ENCODE results near the gene RAB21. TPM values are rescaled to one million over a fixed set of nuclear protein-coding genes. Genes with fewer than 3 reads are reported as not detected.
A peak's percentile ranks its signal among the peaks of the same experiment; 100 is the strongest.

RAB21 gene, protein sequence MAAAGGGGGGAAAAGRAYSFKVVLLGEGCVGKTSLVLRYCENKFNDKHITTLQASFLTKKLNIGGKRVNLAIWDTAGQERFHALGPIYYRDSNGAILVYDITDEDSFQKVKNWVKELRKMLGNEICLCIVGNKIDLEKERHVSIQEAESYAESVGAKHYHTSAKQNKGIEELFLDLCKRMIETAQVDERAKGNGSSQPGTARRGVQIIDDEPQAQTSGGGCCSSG
- total RNA-seq, result 10 to 100 TPM; 73.6 to 77.2 TPM
- polyA plus RNA-seq, result 10 to 100 TPM; 38.3 to 46.0 TPM

DNA sequence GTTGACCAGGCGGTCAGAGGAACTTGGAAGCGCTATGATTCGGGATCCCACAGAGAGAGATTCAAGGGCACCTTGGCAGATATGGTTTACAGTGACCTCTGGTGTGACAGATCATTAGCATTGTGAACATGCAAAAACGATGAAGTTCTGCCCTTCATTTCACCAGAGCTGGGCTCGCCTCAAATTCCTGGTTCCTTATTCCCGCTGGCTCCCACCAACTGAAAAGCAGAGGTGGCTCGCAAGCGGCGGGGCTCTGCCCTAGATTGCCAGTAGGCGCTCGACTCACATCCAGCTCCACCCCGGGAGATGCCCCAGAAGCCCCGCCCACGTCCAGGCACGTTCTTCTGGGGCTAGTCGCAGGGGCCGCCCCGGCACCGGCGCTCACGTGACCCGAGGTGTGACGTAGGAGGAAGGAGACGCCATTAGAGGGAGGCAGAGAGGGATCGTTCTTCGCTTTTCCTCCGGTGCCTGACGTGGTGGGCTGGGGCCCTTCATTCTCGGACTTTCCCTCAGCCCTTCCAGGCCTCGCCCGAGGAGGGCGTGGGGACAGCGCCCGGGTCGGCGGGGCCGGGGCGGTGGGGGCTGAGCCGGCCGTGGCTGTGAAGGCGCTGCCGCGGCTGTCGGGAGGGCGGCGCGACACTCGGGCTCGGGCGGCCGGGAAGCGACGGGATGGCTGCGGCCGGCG, at the start of gene RAB21:
TSS of gene RAB21 (plus strand) at position 403 of the 685 bp plus-strand sequence. CDS start at position 670, 267 bp downstream.
- DNase-seq, result peak; percentile 97 to 99 (median 98)
- Histone ChIP-seq H3K4me1 (ENCODE audit: insufficient read depth, low read length) (peaks cover 36% of the 10 kb centered on the region), H3K27ac (ENCODE audit: low read depth, low read length) (peak within 1 kb of the TSS; percentile 86), H3K9me3 (ENCODE audit: control insufficient read depth in 1 of 2, low read length in 2 of 2) (peaks cover 0 to 8% of the 10 kb centered on the region in 2 donors), H3K36me3 (ENCODE audit: insufficient read depth, low read length) (peaks cover 14% of the 10 kb centered on the region), H3K4me3 (ENCODE audit: low read length in 2 of 2) (peak within 1 kb of the TSS; percentile 66 to 82), H3K27me3 (ENCODE audit: insufficient read depth, low read length) (peaks cover 3% of the 10 kb centered on the region)
- Mint-ChIP-seq H3K4me1 (peaks cover 24 to 51% (median 39%) of the 10 kb centered on the region in 4 donors), H3K27ac (peak within 1 kb of the TSS; percentile 97 to 99 (median 97)), H3K4me3 (peak within 1 kb of the TSS; percentile 93 to 97 (median 95)), H3K9me3 (peaks cover 0 to 17% (median 11%) of the 10 kb centered on the region in 8 donors), H3K27me3 (peaks cover 3 to 17% of the 10 kb centered on the region in 2 donors), H3K36me3 (peaks cover 27 to 45% of the 10 kb centered on the region in 2 donors)
- CTCF ChIA-PET (ENCODE audit: partially characterized antibody), result interaction anchor here (0.6 to 2.2 kb wide), 11 partner anchors 9 to 339 kb away, joined by 3 to 9 read pairs (median 5); partner anchors contain the start of genes THAP2, TMEM19 and ZFC3H1
- POLR2A ChIA-PET (ENCODE audit: partially characterized antibody), result interaction anchor here (0.6 to 3.1 kb wide), 11 partner anchors 8 to 1511 kb away, joined by 3 to 43 read pairs (median 3); partner anchors contain the start of genes CNOT2, TBC1D15, THAP2 and TMEM19
- intact Hi-C loops (cut with micrococcal nuclease), result loop anchor here (1.0 to 5.0 kb wide), 5 partner anchors 68 to 1512 kb away; partner anchors contain the start of genes CNOT2, KCNMB4, TBC1D15 and TMEM19

DNA sequence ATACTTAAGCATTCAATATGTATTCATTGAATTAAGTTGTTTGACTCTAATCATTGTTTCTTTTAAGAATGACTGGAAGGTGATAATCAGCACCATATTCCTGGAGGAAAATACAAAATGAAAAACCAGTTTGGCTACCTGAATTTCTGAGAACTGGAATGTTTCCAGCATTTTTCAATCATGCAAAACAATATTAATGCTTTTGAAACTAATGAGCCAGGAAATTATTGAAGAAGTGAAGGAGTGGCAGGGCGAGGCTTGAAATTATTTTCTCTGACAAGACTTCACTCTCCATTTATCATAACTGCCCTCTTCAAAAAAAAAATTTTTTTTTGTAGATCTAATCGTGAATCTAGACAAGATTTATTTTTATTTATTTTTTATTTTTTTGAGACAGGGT, 49.7 kb upstream of the RAB21 start:
- Histone ChIP-seq H3K36me3 (ENCODE audit: insufficient read depth, low read length) (no peaks in the 10 kb centered on the region), H3K4me3 (ENCODE audit: low read length in 2 of 2) (no peak overlapping the region), H3K27ac (ENCODE audit: low read depth, low read length) (no peak overlapping the region), H3K4me1 (ENCODE audit: insufficient read depth, low read length) (no peaks in the 10 kb centered on the region), H3K27me3 (ENCODE audit: insufficient read depth, low read length) (no peaks in the 10 kb centered on the region), H3K9me3 (ENCODE audit: control insufficient read depth in 1 of 2, low read length in 2 of 2) (no peaks in the 10 kb centered on the region)
- Mint-ChIP-seq H3K4me3 (no peak overlapping the region), H3K27me3 (no peaks in the 10 kb centered on the region), H3K27ac (no peak overlapping the region), H3K4me1 (peaks cover 4 to 11% (median 8%) of the 10 kb centered on the region in 4 donors), H3K36me3 (peaks cover 26 to 42% of the 10 kb centered on the region in 2 donors), H3K9me3 (peaks cover 0 to 6% (median under 1%) of the 10 kb centered on the region in 8 donors)
- POLR2A ChIA-PET (ENCODE audit: partially characterized antibody), result no interaction called here
- DNase-seq, result no peak
- CTCF ChIA-PET (ENCODE audit: partially characterized antibody), result interaction anchor here (1.0 kb wide), 1 partner anchor 12 kb away, joined by 3 read pairs; no protein-coding TSS in a partner anchor
- intact Hi-C loops (cut with micrococcal nuclease), result no loop called here

DNA sequence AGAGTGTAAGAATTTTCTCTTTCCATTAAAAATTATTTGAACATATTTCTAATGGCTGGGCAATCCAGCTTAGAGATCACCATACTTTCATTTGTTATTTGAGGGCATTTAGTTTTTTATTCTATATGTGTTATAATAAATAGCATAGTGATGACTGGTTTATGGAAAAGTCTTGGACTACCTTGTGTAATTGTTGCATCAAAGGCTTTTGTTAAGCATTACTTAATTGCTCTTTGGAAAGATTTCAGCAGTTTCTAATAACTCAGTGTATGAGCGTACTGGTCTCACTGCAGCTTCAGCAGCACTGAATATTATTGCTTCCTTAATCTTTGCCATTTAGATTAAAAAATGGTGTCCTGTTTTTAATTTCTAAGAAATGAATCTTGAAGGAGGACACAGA, 46.0 kb upstream of the RAB21 start:
- peaks cover 0 to 8% of the 10 kb centered on the region in 2 donors for H3K9me3 ChIP-seq (ENCODE audit: control insufficient read depth in 1 of 2, low read length in 2 of 2)
- H3K4me1 ChIP-seq (ENCODE audit: insufficient read depth, low read length), result no peaks in the 10 kb centered on the region
- Mint-ChIP-seq H3K9me3 (peaks cover 0 to 31% (median 23%) of the 10 kb centered on the region in 8 donors), H3K27me3 (no peaks in the 10 kb centered on the region), H3K36me3 (peaks cover 11 to 27% of the 10 kb centered on the region in 2 donors), H3K4me3 (no peak overlapping the region), H3K27ac (no peak overlapping the region), H3K4me1 (peaks cover 4 to 11% (median 8%) of the 10 kb centered on the region in 4 donors)
- H3K4me3 ChIP-seq (ENCODE audit: low read length in 2 of 2), result no peak overlapping the region
- no peaks in the 10 kb centered on the region for H3K36me3 ChIP-seq (ENCODE audit: insufficient read depth, low read length)
- no peak for DNase-seq
- no peak overlapping the region for H3K27ac ChIP-seq (ENCODE audit: low read depth, low read length)
- intact Hi-C loops (cut with micrococcal nuclease), result no loop called here
- CTCF ChIA-PET (ENCODE audit: partially characterized antibody), result interaction anchor here (1.0 to 1.3 kb wide), 3 partner anchors 39 to 316 kb away, joined by 3 to 6 read pairs (median 3); no protein-coding TSS in a partner anchor
- POLR2A ChIA-PET (ENCODE audit: partially characterized antibody), result no interaction called here
- H3K27me3 ChIP-seq (ENCODE audit: insufficient read depth, low read length), result no peaks in the 10 kb centered on the region

DNA sequence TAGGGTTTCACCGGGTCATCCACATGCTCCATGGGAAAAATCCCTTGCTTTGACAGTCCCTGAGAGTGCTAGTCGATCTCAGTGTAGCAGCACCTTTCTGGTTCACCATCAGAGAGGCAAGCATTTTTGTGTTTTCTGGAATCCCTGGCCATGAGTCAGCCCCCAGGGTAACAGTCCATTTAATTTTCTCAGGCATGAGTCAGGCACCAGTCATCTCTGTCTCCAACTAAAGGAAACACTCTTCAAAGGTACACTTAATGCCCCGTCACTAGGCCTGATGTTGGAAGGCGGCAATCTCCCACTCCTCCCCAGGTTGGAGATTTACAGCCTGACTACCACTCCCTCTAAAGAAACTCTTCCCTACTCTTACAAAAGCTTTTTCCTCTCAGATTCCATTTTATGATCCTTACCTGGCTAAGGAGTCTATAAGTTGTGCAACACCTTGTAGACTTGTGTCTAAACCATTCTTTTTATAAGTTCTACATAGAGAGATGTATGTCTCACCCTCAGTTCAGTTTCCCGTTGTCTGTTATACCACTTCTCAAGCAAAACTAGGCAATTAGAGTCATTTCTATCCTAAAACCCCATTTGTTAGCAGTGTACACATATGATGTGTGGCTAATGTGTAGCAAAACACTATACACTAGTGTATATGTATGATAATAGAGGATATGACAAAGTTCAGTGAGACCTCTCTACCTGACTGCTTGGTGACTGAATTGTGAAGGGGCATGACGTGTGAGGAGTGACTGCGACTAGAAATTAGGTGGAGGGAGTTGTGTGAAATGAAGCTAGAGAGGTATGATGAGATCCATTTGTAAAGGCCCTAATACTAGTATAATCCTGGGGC, 44.2 kb upstream of the RAB21 start:
- Histone ChIP-seq H3K9me3 (ENCODE audit: control insufficient read depth in 1 of 2, low read length in 2 of 2) (peaks cover 0 to 8% of the 10 kb centered on the region in 2 donors), H3K36me3 (ENCODE audit: insufficient read depth, low read length) (no peaks in the 10 kb centered on the region), H3K4me1 (ENCODE audit: insufficient read depth, low read length) (no peaks in the 10 kb centered on the region), H3K27ac (ENCODE audit: low read depth, low read length) (no peak overlapping the region), H3K27me3 (ENCODE audit: insufficient read depth, low read length) (no peaks in the 10 kb centered on the region), H3K4me3 (ENCODE audit: low read length in 2 of 2) (no peak overlapping the region)
- intact Hi-C loops (cut with micrococcal nuclease), result no loop called here
- ChIA-PET POLR2A (ENCODE audit: partially characterized antibody) (no interaction called here), CTCF (ENCODE audit: partially characterized antibody) (no interaction called here)
- no peak for DNase-seq
- Mint-ChIP-seq H3K27ac (no peak overlapping the region), H3K4me1 (peaks cover 4 to 11% (median 8%) of the 10 kb centered on the region in 4 donors), H3K36me3 (peaks cover 1 to 20% of the 10 kb centered on the region in 2 donors), H3K4me3 (no peak overlapping the region), H3K9me3 (peaks cover 0 to 45% (median 36%) of the 10 kb centered on the region in 8 donors), H3K27me3 (no peaks in the 10 kb centered on the region)

DNA sequence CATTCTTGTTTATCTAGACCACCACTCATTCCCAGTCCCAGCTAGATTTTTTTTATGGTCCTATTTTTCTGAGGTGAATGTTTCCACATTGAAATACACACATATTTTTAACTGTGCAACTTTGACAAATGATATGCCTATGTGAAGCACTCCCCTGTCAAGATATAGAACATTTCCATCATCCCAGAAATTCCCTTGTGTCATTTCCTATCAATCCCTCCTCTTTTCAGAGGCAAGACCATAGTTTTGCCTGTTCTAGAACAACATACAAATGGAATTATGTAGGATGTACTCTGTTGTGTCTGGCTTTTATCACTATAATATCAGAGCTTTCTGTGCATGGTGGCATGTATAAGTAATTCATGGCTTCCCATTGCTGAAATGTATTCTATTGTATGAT, 36.1 kb upstream of the RAB21 start:
- ChIA-PET POLR2A (ENCODE audit: partially characterized antibody) (interaction anchor here (0.5 kb wide), 1 partner anchor 1337 kb away, joined by 3 read pairs; no protein-coding TSS in a partner anchor), CTCF (ENCODE audit: partially characterized antibody) (no interaction called here)
- no peak overlapping the region for H3K4me3 ChIP-seq (ENCODE audit: low read length in 2 of 2)
- no peaks in the 10 kb centered on the region for H3K9me3 ChIP-seq (ENCODE audit: control insufficient read depth in 1 of 2, low read length in 2 of 2)
- H3K27me3 ChIP-seq (ENCODE audit: insufficient read depth, low read length), result no peaks in the 10 kb centered on the region
- Mint-ChIP-seq H3K4me3 (no peak overlapping the region), H3K36me3 (peaks cover 0 to 3% of the 10 kb centered on the region in 2 donors), H3K4me1 (no peaks in the 10 kb centered on the region), H3K27ac (no peak overlapping the region), H3K9me3 (peaks cover 2 to 28% (median 20%) of the 10 kb centered on the region in 8 donors), H3K27me3 (peaks cover 0 to 5% of the 10 kb centered on the region in 2 donors)
- H3K36me3 ChIP-seq (ENCODE audit: insufficient read depth, low read length), result no peaks in the 10 kb centered on the region
- DNase-seq, result no peak
- intact Hi-C loops (cut with micrococcal nuclease), result no loop called here
- H3K27ac ChIP-seq (ENCODE audit: low read depth, low read length), result no peak overlapping the region
- no peaks in the 10 kb centered on the region for H3K4me1 ChIP-seq (ENCODE audit: insufficient read depth, low read length)

DNA sequence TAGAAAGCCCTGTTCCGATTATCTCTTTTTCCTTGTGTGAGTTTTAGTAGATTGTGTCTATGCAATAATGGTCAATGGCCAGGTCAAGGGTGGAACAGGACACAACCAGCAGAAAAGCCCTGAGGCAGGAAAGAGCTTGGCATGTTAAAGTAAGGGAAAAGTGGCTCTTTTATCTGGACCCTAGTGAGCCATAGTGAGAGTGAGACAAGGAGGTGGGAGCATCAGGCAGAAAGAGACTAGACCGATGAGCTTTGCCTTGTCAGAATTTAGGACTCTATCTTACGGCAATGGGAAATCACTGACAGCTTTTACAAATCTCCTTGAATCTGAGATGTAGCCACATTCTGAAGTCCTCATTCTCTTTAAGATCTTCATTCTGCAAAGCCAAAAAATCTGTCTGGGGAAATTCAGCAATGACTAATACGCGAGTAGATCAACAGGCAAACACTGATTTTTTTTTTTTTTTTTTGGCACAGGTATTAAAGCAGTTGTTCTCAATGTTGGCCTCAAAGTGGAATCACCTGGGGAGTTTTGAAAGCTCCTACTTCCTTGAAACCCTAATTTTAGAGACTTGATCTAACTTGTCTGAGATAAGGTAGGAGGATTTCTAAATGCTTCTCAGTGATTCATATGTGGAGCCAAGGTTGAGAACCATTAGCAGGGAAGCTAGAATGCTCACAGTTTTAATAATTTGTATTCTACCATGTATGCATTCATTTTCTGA, 34.9 kb upstream of the RAB21 start:
- peaks cover 0 to 3% of the 10 kb centered on the region in 2 donors for H3K36me3 Mint-ChIP-seq
- Histone ChIP-seq H3K27me3 (ENCODE audit: insufficient read depth, low read length) (no peaks in the 10 kb centered on the region), H3K4me3 (ENCODE audit: low read length in 2 of 2) (no peak overlapping the region), H3K9me3 (ENCODE audit: control insufficient read depth in 1 of 2, low read length in 2 of 2) (no peaks in the 10 kb centered on the region), H3K4me1 (ENCODE audit: insufficient read depth, low read length) (no peaks in the 10 kb centered on the region), H3K36me3 (ENCODE audit: insufficient read depth, low read length) (no peaks in the 10 kb centered on the region), H3K27ac (ENCODE audit: low read depth, low read length) (no peak overlapping the region)
- H3K4me3 Mint-ChIP-seq, result no peak overlapping the region
- peaks cover 2 to 18% (median 11%) of the 10 kb centered on the region in 8 donors for H3K9me3 Mint-ChIP-seq
- CTCF ChIA-PET (ENCODE audit: partially characterized antibody), result no interaction called here
- H3K27ac Mint-ChIP-seq, result no peak overlapping the region
- H3K4me1 Mint-ChIP-seq, result no peaks in the 10 kb centered on the region
- intact Hi-C loops (cut with micrococcal nuclease), result no loop called here
- DNase-seq, result no peak
- POLR2A ChIA-PET (ENCODE audit: partially characterized antibody), result no interaction called here
- peaks cover 0 to 5% of the 10 kb centered on the region in 2 donors for H3K27me3 Mint-ChIP-seq

Measured in CD4-positive, alpha-beta memory T cell (primary cell).